Kidney epithelial cell (primary cell): ENCODE data around the gene HES6. TPM values are rescaled to one million over a fixed set of nuclear protein-coding genes. Genes with fewer than 3 reads are reported as not detected.

ENCODE experiments used
- DNase-seq: peaks from one replicate; pipeline ENCODE4 v3.0.0-alpha.2; 2010; ENCODE audit warnings: low read depth
- H3K27me3 ChIP-seq: 2 replicates; pipeline ENCODE4 v1.6.0; 2011; ENCODE audit warnings: low read length; ENCODE audit not compliant: control insufficient read depth, insufficient read depth
- H3K36me3 ChIP-seq: 2 replicates; pipeline ENCODE4 v1.5.1; 2011; ENCODE audit warnings: low read length; ENCODE audit not compliant: control insufficient read depth, insufficient read depth
- H3K4me3 ChIP-seq: 2 replicates; pipeline ENCODE4 v1.5.1; 2011; ENCODE audit warnings: low read depth, mild to moderate bottlenecking, control low read depth, low read length
- CTCF ChIP-seq: IDR thresholded peaks from 2 replicates; pipeline ENCODE4 v1.5.1; 2011; ENCODE audit warnings: mild to moderate bottlenecking, moderate library complexity, low read length, control low read depth, inconsistent platforms; ENCODE audit not compliant: insufficient read depth, poor library complexity, severe bottlenecking
- total RNA-seq: library from RNA; depleted of rRNA; stranded (reverse); fragments of >200 nt; gene quantifications from 2 replicates; pipeline ENCODE4 v1.2.3, GENCODE V29; 2015

HES6 gene
- total RNA-seq, 1 donor from 2014 or later: 50.1 TPM

GRCh38 chr2:238282861-238283738 lies 43.3 kb upstream of the HES6 start:
- no peak for DNase-seq
- no peak overlapping the region for H3K4me3 ChIP-seq
- H3K36me3 ChIP-seq: no peaks in the 10 kb centered on the region
- H3K27me3 ChIP-seq: no peaks in the 10 kb centered on the region
- TF ChIP-seq CTCF: no peak

GRCh38 chr2:238281826-238282480 lies 42.1 kb upstream of the HES6 start:
- DNase-seq: no peak
- Histone ChIP-seq H3K4me3 (no peak overlapping the region), H3K27me3 (no peaks in the 10 kb centered on the region), H3K36me3 (no peaks in the 10 kb centered on the region)
- TF ChIP-seq CTCF: no peak

- no peaks in the 10 kb centered on the region for H3K27me3 ChIP-seq
- DNase-seq: no peak
- no peak overlapping the region for H3K4me3 ChIP-seq
- no peaks in the 10 kb centered on the region for H3K36me3 ChIP-seq
- no peak for TF ChIP-seq CTCF
Measured at GRCh38 chr2:238280083-238280825, 40.4 kb upstream of the HES6 start.

- DNase-seq: no peak
- TF ChIP-seq CTCF: no peak
- H3K4me3 ChIP-seq: no peak overlapping the region
- no peaks in the 10 kb centered on the region for H3K27me3 ChIP-seq
- H3K36me3 ChIP-seq: no peaks in the 10 kb centered on the region
Measured at GRCh38 chr2:238279324-238279682, 39.5 kb upstream of the HES6 start.

GRCh38 chr2:238278626-238279323 lies 38.9 kb upstream of the HES6 start:
- DNase-seq: no peak
- Histone ChIP-seq H3K27me3 (no peaks in the 10 kb centered on the region), H3K36me3 (no peaks in the 10 kb centered on the region), H3K4me3 (no peak overlapping the region)
- TF ChIP-seq CTCF: no peak
